HG02943 (cell line): ENCODE results near the gene DDAH1.
"Not testable (repeated sequence)": the region's sequence is repeated elsewhere in the genome, so short reads cannot be mapped to it uniquely, and the experiment has no call there.

Source experiments
- ATAC-seq: cut with Tn5 transposase; IDR thresholded peaks from one replicate; pipeline ENCODE4 v1.9.1; 2021; ENCODE audit warnings: mild to moderate bottlenecking, low read depth, moderate library complexity; ENCODE audit not compliant: unreplicated experiment

Gene DDAH1

DNA sequence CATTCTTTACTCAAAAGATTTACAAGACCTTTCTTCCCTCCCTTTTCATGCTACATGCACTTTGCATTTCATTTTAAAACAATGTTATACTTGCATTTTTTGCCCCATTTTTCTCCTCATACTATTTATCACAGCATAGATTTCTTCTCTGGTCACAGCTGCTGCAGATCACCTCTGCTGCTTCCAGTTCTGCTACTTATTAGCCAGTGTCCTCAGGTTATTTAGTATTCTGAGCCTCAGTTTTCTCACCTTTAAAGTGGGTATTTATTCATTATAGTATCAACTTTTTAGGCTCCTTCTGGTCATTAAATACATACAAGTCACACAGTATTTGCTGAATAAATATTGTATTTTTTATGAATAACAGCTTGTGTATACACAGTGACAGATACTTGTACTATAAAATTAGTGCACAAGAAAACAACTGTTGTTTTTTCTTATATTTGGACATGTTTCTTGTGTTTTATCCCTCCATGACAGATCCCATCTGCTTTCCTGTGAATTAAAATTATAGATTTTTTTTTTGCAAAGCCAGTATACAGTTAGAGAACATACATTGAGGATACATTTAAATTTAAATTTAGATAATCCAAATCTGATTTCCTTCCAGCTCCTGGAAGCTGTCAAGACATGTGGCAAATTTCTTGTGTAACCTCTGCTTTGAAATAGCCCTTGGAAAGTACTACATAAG lies 103.2 kb downstream of the DDAH1 start:
- ATAC-seq = no peak

- ATAC-seq = no peak
These were observed 104.0 kb downstream of the DDAH1 start for GRCh38 chr1:85360730-85361493.

GRCh38 chr1:85359874-85360721 lies 104.9 kb downstream of the DDAH1 start:
- ATAC-seq = no peak

DNA sequence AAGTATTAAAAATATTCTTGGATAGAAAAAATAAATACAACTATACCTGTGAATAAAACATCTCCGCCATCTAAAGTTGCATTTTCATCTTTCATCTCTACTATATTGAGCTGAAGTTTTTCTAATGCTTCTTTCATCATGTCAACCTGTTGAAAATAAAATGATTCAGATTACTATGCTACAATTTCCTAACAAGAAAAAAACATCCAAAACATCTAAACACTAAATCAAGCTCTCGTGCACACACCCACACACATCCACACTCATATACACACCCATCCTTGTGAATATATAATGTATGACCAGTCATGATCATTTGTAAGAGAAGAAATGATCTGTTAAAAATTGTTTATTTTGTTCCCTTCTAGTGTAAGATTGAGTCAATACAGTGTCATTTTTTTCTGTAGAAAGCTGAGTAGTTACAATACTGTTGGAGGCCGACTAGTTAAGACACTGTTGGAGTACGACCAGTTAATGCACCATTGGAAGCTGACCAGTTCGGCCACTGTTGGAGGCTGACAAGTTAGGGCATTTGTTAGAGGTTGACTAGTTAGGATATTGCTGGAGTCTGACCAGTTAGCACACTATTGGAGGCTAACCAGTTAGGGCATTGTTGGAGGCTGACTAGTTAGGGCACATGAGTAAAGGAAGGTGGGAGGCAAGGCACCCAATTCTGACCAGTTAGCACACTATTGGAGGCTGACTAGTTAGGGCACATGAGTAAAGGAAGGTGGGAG lies 106.1 kb downstream of the DDAH1 start:
- ATAC-seq = no peak

DNA sequence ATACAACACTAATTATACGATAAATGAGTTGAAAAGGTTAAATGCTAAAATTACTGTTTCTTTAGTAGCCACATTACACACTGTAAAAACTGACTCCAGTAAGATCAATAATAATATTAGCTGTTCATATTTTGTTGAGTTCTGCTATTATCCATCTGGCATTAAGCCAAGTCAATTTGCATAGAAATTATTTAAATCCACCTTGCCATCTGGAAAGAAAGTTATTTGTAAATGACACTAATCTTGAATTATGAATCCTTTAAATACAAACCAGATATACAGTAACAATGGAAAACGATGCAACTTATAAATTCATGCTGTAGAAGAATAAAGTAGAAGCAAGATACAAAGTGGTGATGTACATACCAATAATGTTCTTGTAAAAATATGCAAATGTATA lies 107.1 kb downstream of the DDAH1 start:
- no peak for ATAC-seq

DNA sequence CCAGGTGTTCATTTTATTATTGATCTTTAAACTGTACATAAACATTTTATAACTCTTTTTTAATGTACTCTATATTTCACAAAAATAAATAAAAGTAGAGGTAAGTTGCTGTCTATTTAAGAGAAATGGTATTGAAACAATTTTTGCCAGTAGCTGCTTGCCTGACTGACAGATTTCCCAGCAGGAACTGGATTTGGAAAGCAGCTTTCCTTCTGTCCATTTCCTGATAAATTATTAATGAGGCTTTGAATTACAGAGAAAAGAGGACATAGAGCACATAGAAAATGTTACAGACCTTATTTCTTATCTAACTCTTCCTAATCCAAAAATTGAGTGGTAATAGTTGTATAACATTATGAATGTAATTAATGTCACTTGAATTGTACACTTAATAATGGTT lies 108.8 kb downstream of the DDAH1 start:
- ATAC-seq = no peak

GRCh38 chr1:85352055-85352454 lies 112.9 kb downstream of the DDAH1 start:
- no peak for ATAC-seq

DNA sequence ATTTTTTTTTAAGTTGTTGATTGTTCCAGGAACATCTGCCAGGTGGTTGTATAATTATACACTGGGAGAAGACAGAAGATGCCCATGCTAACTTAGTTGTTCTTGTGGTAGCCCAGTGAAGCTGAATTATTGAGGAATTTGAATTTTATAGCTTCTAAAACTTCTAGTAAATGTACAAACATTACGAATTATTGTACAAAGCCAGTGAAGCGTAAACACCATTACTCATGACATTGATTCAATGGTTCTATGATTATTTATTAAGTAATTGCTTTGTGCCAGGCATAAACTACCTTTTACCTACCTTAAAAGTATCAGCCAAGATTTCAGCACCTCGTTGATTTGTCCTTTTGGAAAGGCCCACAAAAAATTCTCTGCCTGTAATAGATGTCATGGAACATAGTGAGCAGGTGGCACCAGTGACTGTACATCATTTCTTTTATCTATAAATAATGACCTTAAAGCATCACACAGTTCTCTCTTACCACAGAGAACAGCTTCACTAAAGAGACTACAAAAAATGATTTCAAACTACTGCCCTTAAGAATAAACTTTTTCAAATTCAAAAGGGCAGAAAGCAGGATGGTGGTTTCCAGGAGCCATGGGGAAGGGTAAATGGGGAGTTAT lies 113.6 kb downstream of the DDAH1 start:
- no peak for ATAC-seq

GRCh38 chr1:85349224-85349623 lies 115.7 kb downstream of the DDAH1 start:
- no peak for ATAC-seq

GRCh38 chr1:85347908-85348307 lies 117.1 kb downstream of the DDAH1 start:
- ATAC-seq = no peak

GRCh38 chr1:85347275-85347674 lies 117.7 kb downstream of the DDAH1 start:
- not testable (repeated sequence) for ATAC-seq

GRCh38 chr1:85344256-85344694 lies 120.7 kb downstream of the DDAH1 start:
- no peak for ATAC-seq

DNA sequence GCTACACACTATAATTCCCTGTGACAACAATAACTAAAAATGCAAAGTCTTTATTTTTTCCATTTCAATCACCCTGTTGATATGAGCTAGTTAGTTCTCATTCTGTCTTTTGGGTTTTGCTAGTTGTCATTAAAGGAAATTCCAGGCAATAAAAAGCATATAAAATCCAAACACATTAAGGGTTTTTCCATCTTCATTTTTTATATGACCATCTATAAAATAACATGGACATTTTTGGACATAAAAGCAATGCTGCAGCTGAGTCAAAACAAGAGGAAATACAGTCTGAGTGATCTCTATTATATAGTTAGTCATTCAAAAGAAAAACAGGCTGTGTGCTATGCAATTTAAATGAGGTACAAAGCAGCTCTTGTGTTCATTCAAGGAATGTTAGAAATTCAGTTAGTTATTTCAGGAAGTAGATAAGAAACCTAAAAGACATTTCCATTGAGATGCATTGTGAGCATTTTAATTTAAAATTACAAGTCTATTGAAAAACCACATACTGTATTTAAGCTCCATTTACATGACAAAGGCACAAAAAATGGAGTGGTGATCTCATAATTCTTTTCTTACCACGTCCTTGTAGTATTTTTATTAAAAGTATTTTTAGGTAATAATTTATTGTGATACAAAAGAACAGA lies 121.2 kb downstream of the DDAH1 start:
- ATAC-seq = no peak

DNA sequence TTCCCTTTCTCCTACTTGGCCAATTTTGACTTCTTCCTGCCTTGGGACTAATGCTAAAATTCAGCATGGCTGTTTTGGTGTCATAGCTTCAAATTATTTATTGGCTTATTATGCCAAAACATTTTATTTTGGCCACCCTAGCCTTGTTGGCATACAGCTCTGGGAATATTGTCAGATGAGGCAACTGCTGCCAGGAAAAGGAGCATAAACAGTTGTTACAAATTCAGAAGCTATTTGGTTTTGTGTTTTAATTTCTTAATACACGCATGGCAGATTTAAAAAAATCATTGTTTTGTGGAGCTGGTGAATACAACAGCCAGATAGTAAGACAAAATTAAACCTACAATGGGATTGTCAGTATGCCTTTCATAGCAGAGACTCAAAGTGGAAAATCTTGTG lies 121.7 kb downstream of the DDAH1 start:
- no peak for ATAC-seq

GRCh38 chr1:85342207-85342606 lies 122.8 kb downstream of the DDAH1 start:
- no peak for ATAC-seq

- ATAC-seq = no peak
These were observed 124.5 kb downstream of the DDAH1 start for GRCh38 chr1:85340427-85340826.

GRCh38 chr1:85339656-85340399 lies 125.1 kb downstream of the DDAH1 start:
- ATAC-seq = no peak

- no peak for ATAC-seq
These were observed 125.9 kb downstream of the DDAH1 start for GRCh38 chr1:85339089-85339488.

DNA sequence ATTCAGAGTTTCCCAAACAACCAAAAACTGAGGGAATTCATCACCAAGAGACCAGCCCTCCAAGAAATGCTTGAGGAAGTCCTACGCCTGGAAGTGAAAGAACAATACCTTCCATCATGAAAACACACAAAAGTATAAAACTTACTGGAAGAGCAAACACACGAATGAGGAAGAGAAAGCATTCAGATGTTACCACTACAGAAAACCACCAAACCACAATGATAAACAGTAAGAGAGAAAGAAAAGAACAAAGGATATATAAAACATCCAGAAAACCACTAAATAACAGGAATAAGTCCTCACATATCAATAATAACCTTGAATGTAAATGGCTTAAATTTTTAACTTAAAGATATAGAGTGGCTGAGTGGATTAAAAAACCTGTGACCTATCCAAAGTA lies 130.0 kb downstream of the DDAH1 start:
- ATAC-seq = no peak
